Cardiac muscle cell (in vitro differentiated cells and primary cell): ENCODE results near the gene RBBP6. TPM values are rescaled to one million over a fixed set of nuclear protein-coding genes. Genes with fewer than 3 reads are reported as not detected.

Experiments
- DNase-seq, 2 donors: peaks; one replicate each; pipeline versions ENCODE4 v3.0.0 to v3.0.0-alpha.2; 2010 to 2017; ENCODE audit warnings: low read depth in 1 of 2, low spot score in 1 of 2
- H3K27ac ChIP-seq: fragments of 200-600 bp; sonication (generic); 2 replicates; pipeline ENCODE4 v1.5.1; 2016
- H3K27me3 ChIP-seq: fragments of 200-600 bp; sonication (generic); 2 replicates; pipeline ENCODE4 v1.6.0; 2016; ENCODE audit warnings: control low read depth
- H3K36me3 ChIP-seq: fragments of 200-600 bp; sonication (generic); 2 replicates; pipeline ENCODE4 v1.5.1; 2016; ENCODE audit warnings: control low read depth
- H3K4me1 ChIP-seq: fragments of 200-600 bp; sonication (generic); 2 replicates; pipeline ENCODE4 v1.8.1; 2017; ENCODE audit warnings: low read depth, mild to moderate bottlenecking, mixed run types
- H3K4me3 ChIP-seq: fragments of 200-600 bp; sonication (generic); 2 replicates; pipeline ENCODE4 v1.5.1; 2016; ENCODE audit warnings: mild to moderate bottlenecking
- H3K9me3 ChIP-seq: fragments of 200-600 bp; sonication (generic); 2 replicates; pipeline ENCODE4 v1.5.1; 2017; ENCODE audit warnings: low read depth, mild to moderate bottlenecking, control low read depth
- polyA plus RNA-seq: library from polyadenylated mRNA; unstranded; fragments of >200 nt; fragmentation: Nextera tagmentation; extraction: Ambion mirVana; gene quantifications from 2 replicates; pipeline ENCODE4 v1.2.1, GENCODE V29; 2016
- total RNA-seq: library from RNA; depleted of rRNA; stranded (reverse); fragments of >200 nt; gene quantifications from 2 replicates; pipeline ENCODE4 v1.2.3, GENCODE V29; 2016
- TF ChIP-seq, protein P1 (sequence below): IDR thresholded peaks from 2 replicates; pipeline ENCODE4 v1.5.1; 2012; ENCODE audit warnings: low read depth, mild to moderate bottlenecking, low read length

Gene RBBP6
- total and polyA plus RNA-seq, 2 experiments from 2014 or later = 82.5 to 145 TPM

DNA sequence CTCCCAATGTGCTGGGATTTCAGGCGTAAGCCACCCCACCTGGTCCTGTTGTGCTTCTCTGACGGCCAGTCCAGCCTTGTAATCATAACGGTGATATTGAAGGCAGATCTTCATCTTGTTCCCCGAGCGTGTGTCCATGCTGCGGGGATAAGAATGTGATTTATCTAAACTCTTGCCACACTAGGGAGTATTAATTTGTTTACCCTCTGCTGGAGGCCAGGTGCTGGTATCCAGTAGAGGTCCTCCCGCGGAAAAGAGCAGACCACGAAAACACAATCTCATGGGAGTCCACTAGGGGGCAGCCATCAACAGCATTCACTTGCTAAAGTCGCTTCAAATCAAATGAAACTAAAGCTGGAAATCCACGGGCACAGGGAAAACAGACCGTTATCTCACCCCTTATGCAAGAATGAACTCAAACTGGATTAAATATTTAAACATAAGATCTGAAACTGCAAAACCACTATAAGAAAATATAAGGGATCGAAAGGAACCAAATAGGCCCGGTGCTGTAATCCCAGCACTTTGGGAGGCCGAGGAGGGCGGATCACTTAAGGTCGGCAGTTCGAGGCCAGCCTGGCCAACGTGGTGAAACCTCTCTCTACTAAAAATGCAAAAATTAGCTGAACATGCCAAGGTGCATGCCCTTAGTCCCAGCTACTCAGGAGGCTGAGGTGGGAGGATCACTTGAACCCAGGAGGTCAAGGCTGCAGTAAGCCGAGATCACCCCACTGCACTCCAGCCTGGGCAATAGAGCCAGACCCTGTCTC, 22.3 kb upstream of the RBBP6 start:
- peak; percentile 85 to 92 for DNase-seq

DNA sequence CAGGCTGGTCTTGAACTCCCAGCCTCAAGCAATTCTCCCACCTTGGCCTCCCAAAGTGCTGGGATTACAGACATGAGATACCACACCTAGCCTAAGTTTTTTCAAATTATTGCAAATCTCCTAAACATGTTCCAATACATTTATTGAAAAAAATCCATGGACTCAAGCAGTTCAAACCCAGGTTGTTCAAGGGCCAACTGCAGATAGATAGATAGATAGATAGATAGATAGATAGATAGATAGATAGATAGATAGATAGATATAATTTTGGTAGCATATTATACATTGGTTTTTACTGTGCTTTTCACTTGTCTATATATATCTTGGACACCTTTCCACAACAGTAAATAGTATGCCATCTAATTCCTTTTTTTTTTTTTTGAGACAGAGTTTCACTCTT, 20.9 kb upstream of the RBBP6 start:
- TF ChIP-seq, protein P1, sequence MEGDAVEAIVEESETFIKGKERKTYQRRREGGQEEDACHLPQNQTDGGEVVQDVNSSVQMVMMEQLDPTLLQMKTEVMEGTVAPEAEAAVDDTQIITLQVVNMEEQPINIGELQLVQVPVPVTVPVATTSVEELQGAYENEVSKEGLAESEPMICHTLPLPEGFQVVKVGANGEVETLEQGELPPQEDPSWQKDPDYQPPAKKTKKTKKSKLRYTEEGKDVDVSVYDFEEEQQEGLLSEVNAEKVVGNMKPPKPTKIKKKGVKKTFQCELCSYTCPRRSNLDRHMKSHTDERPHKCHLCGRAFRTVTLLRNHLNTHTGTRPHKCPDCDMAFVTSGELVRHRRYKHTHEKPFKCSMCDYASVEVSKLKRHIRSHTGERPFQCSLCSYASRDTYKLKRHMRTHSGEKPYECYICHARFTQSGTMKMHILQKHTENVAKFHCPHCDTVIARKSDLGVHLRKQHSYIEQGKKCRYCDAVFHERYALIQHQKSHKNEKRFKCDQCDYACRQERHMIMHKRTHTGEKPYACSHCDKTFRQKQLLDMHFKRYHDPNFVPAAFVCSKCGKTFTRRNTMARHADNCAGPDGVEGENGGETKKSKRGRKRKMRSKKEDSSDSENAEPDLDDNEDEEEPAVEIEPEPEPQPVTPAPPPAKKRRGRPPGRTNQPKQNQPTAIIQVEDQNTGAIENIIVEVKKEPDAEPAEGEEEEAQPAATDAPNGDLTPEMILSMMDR = no peak
- H3K36me3 ChIP-seq = no peaks in the 10 kb centered on the region
- no peak overlapping the region for H3K27ac ChIP-seq
- H3K4me1 ChIP-seq = peaks cover 4% of the 10 kb centered on the region
- H3K27me3 ChIP-seq = no peaks in the 10 kb centered on the region
- no peak for DNase-seq
- H3K9me3 ChIP-seq = no peaks in the 10 kb centered on the region
- H3K4me3 ChIP-seq = no peak overlapping the region

More for the DNA sequence above, 22.3 kb upstream of the RBBP6 start:
- TF ChIP-seq, protein P1 = peak; percentile 95
- H3K27me3 ChIP-seq = no peaks in the 10 kb centered on the region
- H3K9me3 ChIP-seq = no peaks in the 10 kb centered on the region
- H3K4me3 ChIP-seq = no peak overlapping the region
- H3K36me3 ChIP-seq = no peaks in the 10 kb centered on the region
- H3K4me1 ChIP-seq = no peaks in the 10 kb centered on the region
- no peak overlapping the region for H3K27ac ChIP-seq

DNA sequence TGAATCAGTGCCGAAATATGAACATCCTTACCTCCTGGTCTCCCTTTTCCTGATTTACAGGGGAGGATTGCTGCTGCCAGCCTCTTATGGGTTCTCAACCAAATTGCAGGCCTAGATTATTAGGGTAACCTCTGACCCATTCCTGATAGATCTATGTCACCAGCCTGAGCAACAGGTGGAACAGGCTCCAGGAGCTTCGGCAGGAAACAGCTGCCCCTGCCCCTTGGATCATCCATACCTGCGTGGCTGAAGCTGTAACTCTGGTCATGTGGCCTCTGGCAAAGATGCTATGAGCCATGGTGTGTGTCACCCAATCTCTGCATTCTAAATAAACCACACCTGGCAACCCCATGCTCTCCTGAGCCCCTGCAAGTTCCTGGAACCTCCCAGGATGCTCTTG, 18.4 kb upstream of the RBBP6 start:
- Histone ChIP-seq H3K27me3 (no peaks in the 10 kb centered on the region), H3K27ac (no peak overlapping the region), H3K4me3 (no peak overlapping the region), H3K4me1 (peaks cover 8% of the 10 kb centered on the region), H3K9me3 (no peaks in the 10 kb centered on the region), H3K36me3 (no peaks in the 10 kb centered on the region)
- DNase-seq = no peak
- TF ChIP-seq, protein P1 = no peak

DNA sequence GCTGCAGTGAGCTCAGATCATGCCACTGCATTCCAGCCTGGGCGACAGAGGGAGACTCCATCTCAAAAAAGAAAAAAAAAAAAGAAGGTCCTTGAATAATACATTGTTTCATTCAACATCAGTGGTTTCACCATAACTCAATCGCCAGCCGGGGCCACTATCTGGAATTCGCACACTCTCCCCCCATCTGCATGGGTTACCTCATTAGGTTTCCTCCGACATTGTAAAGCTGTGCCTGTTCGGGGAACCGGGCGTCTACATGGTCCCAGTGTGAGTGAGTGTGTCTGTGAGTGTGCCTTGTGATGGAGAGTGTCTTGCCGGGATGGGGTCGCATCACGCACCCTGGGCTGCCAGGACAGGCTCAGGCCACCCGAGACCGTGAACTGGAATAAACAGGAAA, 16.6 kb upstream of the RBBP6 start:
- no peak overlapping the region for H3K27ac ChIP-seq
- H3K36me3 ChIP-seq = no peaks in the 10 kb centered on the region
- H3K4me1 ChIP-seq = peaks cover 8% of the 10 kb centered on the region
- no peak overlapping the region for H3K4me3 ChIP-seq
- no peaks in the 10 kb centered on the region for H3K27me3 ChIP-seq
- no peak for DNase-seq
- no peaks in the 10 kb centered on the region for H3K9me3 ChIP-seq
- TF ChIP-seq, protein P1 = no peak

DNA sequence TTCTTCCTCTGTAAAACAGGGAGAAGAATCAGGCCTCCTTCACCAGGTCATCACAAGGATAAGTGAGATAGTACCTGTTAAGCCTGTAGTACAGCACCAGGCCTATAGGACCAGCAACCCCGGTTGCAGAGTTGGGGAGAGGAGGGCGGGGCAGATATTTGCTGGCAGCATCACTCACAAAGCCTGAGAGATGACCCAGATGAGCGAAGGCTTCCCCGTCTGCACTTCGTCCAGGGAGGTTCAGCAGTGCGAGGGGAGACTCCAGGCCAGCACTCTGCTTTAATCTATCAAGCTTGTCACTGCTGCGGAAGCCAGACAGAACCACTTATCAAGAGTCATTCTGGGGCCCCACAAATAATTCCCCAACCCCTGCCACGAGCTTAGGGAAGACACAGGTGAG, 15.8 kb upstream of the RBBP6 start:
- no peaks in the 10 kb centered on the region for H3K9me3 ChIP-seq
- H3K27me3 ChIP-seq = no peaks in the 10 kb centered on the region
- TF ChIP-seq, protein P1 = no peak
- no peak overlapping the region for H3K27ac ChIP-seq
- peaks cover 8% of the 10 kb centered on the region for H3K4me1 ChIP-seq
- no peaks in the 10 kb centered on the region for H3K36me3 ChIP-seq
- no peak overlapping the region for H3K4me3 ChIP-seq
- DNase-seq = peak in 1 of 2 donors; percentile 52
